Gastroesophageal sphincter (tissue), 4 donors: Measurements from ENCODE around the gene GAL3ST1. TPM values are rescaled to one million over a fixed set of nuclear protein-coding genes. Genes with fewer than 3 reads are reported as not detected.
"Not testable (repeated sequence)": the region's sequence is repeated elsewhere in the genome, so short reads cannot be mapped to it uniquely, and the experiment has no call there.

Experiments
- ATAC-seq: fragments of 150-250 bp; one replicate; pipeline ENCODE4 v1.9.1; 2016; ENCODE audit warnings: mild to moderate bottlenecking, moderate library complexity
- H3K27ac ChIP-seq, 4 donors: fragments of 200-600 bp; sonication (generic) in 3 of 4; 1 replicate in 3 of 4; 2 replicates in 1 of 4; pipeline ENCODE4 v1.5.1; 2016 to 2019
- H3K27me3 ChIP-seq: fragments of 200-600 bp; sonication (generic); one replicate; pipeline ENCODE4 v1.5.1; 2019
- H3K36me3 ChIP-seq, 2 donors: fragments of 200-600 bp; sonication (generic); one replicate each; pipeline ENCODE4 v1.5.1; 2019; ENCODE audit warnings: control low read depth in 1 of 2
- H3K4me1 ChIP-seq, 3 donors: fragments of 200-600 bp; sonication (generic); 1 replicate in 2 of 3; 2 replicates in 1 of 3; pipeline ENCODE4 v1.5.1; 2016 to 2019; ENCODE audit warnings: control low read depth in 2 of 3
- H3K4me3 ChIP-seq, 2 donors: fragments of 200-600 bp; sonication (generic); one replicate each; pipeline ENCODE4 v1.5.1; 2019; ENCODE audit warnings: mild to moderate bottlenecking in 1 of 2, moderate library complexity in 1 of 2
- H3K9me3 ChIP-seq, 3 donors: fragments of 200-600 bp; sonication (generic); one replicate each; pipeline ENCODE4 v1.5.1; 2017 to 2019; ENCODE audit warnings: control low read depth in 2 of 3
- EP300 ChIP-seq: sonication (generic); formaldehyde crosslinking; IDR thresholded peaks from one replicate; pipeline ENCODE4 v1.6.1; 2017; ENCODE audit warnings: antibody characterized with exemption, mild to moderate bottlenecking
- POLR2A ChIP-seq, 2 donors: fragments of 450-650 bp; IDR thresholded peaks; one replicate each; pipeline ENCODE4 v1.6.1; 2017; ENCODE audit warnings: antibody characterized with exemption in 2 of 2, mild to moderate bottlenecking in 2 of 2, moderate library complexity in 1 of 2
- POLR2AphosphoS5 ChIP-seq: sonication (generic); formaldehyde crosslinking; IDR thresholded peaks from one replicate; pipeline ENCODE4 v1.6.1; 2017; ENCODE audit warnings: antibody characterized with exemption
- WGBS, 2 donors: methylation state at CpG; one replicate each; pipeline ENCODE4 v1.1.5; 2018; ENCODE audit warnings: low coverage in 1 of 2; 5-methylcytosine and 5-hydroxymethylcytosine counted together
- total RNA-seq, 4 donors: library from RNA; depleted of rRNA; stranded (reverse); fragments of >200 nt; gene quantifications; one replicate each; pipeline ENCODE4 v1.1.0, GENCODE V29; 2016
- TF ChIP-seq, protein P1 (sequence below), 4 experiments: fragments of 200-600 bp in 2 of 4; fragments of 450-650 bp in 2 of 4; sonication (generic) in 1 of 4; IDR thresholded peaks; one replicate each; pipeline ENCODE4 v1.5.1; 2017 to 2019; ENCODE audit warnings: antibody characterized with exemption in 4 of 4, mild to moderate bottlenecking in 2 of 4, moderate library complexity in 2 of 4

Gene GAL3ST1
- total RNA-seq, 4 donors from 2014 or later = 0.54 to 3.0 (median 3.0) TPM

DNA sequence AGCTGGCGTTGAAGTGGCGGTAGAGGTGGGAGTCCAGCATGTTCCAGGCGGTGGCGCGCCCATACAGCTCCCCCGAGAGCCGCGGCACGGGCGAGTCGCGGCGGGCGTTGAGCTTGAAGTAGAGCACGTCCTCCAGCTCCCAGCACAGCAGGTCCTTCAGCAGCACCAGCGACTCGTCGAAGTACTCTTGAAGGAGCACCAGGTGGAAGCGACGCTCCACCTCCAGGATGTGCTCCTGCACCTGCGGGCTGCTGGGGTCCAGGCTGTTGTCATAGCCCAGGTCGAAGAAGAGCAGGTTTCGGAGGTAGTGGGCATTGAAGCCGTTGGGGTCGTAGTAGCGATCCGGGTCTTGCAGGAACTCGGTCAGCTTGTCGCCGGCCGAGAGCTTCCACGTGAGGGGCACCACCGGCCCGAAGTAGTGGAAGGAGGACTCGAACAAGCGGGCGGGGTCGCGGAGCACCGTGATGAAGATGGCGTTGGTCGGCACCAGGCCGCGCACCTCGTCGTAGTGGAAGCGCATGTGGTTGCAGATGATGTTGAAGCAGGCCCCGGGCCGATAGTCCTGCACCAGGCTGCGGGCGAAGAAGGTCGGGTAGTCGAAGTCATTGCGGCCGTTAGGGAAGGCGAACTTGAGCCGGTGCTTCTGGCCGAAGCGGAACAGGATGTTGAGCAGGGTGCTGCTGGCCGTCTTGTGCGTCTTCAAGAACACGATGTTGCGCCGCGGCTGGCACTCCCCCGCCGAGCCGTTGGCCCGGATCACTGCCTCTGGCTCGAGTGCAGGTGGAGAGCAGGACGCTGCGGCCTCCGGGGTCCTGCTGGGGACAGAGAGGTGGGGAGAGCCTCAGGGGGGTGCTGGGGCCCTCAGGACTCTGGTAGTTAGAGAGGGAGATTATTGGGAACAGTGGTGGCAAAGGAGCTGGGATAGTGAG lies 18.9 kb downstream of the GAL3ST1 start:
- peaks cover 0 to 11% of the 10 kb centered on the region in 2 donors for H3K36me3 ChIP-seq
- H3K27me3 ChIP-seq = no peaks in the 10 kb centered on the region
- H3K9me3 ChIP-seq = no peaks in the 10 kb centered on the region
- no peak overlapping the region for H3K27ac ChIP-seq
- no peaks in the 10 kb centered on the region for H3K4me1 ChIP-seq
- WGBS, 2 donors = 96% methylated on average over 30 of the region's 73 CpGs; no CpG with 5 or more reads in 1 of the 2 donors
- TF ChIP-seq POLR2A (IDR thresholded peaks at IDR 0.05) = no peak
- TF ChIP-seq, protein P1, sequence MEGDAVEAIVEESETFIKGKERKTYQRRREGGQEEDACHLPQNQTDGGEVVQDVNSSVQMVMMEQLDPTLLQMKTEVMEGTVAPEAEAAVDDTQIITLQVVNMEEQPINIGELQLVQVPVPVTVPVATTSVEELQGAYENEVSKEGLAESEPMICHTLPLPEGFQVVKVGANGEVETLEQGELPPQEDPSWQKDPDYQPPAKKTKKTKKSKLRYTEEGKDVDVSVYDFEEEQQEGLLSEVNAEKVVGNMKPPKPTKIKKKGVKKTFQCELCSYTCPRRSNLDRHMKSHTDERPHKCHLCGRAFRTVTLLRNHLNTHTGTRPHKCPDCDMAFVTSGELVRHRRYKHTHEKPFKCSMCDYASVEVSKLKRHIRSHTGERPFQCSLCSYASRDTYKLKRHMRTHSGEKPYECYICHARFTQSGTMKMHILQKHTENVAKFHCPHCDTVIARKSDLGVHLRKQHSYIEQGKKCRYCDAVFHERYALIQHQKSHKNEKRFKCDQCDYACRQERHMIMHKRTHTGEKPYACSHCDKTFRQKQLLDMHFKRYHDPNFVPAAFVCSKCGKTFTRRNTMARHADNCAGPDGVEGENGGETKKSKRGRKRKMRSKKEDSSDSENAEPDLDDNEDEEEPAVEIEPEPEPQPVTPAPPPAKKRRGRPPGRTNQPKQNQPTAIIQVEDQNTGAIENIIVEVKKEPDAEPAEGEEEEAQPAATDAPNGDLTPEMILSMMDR (IDR thresholded peaks at IDR 0.05) = no peak
- no peak for TF ChIP-seq EP300
- no peak for TF ChIP-seq POLR2AphosphoS5
- no peak for ATAC-seq
- H3K4me3 ChIP-seq = no peak overlapping the region

DNA sequence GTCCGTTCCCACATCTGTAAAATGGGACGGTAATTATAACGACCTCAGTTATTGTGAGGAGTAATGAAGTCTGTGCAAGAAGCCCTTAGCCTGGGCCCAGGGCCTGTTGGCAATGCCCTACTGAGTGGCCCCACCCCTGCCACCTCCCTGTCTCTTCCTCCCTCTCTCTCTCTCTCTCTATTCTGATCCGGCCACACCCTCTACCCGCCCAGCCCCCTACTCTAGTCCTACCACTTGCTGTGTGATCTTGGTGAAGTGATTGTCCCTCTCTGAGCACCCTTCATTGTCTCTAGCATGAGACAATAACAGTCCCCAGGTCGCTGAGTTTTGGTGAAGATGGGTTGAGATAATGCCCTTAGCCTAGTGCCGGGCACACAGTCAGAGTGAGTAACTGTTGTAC lies 20.5 kb downstream of the GAL3ST1 start:
- H3K4me1 ChIP-seq = no peaks in the 10 kb centered on the region
- no peak for ATAC-seq
- H3K27ac ChIP-seq = no peak overlapping the region
- TF ChIP-seq EP300 = no peak
- no peak for TF ChIP-seq POLR2A (IDR thresholded peaks at IDR 0.05)
- TF ChIP-seq, protein P1 (IDR thresholded peaks at IDR 0.05) = no peak
- no peak overlapping the region for H3K4me3 ChIP-seq
- 29 to 65% methylated on average over 2 to 6 of the region's 7 CpGs for WGBS, 2 donors
- H3K36me3 ChIP-seq = peaks cover 0 to 11% of the 10 kb centered on the region in 2 donors
- H3K9me3 ChIP-seq = no peaks in the 10 kb centered on the region
- H3K27me3 ChIP-seq = no peaks in the 10 kb centered on the region

- H3K27me3 ChIP-seq = peaks cover under 1% of the 10 kb centered on the region
- WGBS, 2 donors = 67 to 83% methylated on average over 1 of the region's 1 CpG
- no peak overlapping the region for H3K4me3 ChIP-seq
- H3K36me3 ChIP-seq = peaks cover 0 to 11% of the 10 kb centered on the region in 2 donors
- no peaks in the 10 kb centered on the region for H3K4me1 ChIP-seq
- no peak for ATAC-seq
- TF ChIP-seq, protein P1 (IDR thresholded peaks at IDR 0.05) = no peak
- no peaks in the 10 kb centered on the region for H3K9me3 ChIP-seq
- no peak overlapping the region for H3K27ac ChIP-seq
These were observed 21.7 kb downstream of the GAL3ST1 start for GRCh38 chr22:30552719-30553118.

DNA sequence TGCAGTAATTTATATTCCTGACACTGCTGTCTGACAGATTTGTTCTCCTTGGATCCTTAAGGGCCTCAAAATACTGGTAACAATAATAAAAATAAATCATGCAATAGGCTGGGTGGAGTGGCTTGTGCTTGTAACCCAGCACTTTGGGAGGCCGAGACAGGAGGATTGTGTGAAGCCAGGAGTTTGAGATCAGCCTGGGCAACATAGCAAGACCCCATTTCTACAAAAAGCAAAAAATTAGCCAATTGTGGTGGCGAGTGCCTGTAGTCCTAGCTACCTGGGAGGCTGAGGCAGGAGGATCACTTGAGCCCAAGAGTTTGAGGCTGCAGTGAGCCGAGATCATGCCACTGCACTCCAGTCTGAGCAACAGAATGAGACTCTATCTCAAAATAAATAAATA lies 22.7 kb downstream of the GAL3ST1 start:
- WGBS, 2 donors = 82 to 100% methylated on average over 3 of the region's 3 CpGs

GRCh38 chr22:30547188-30547587 lies 27.3 kb downstream of the GAL3ST1 start:
- Histone ChIP-seq H3K36me3 (no peaks in the 10 kb centered on the region), H3K27me3 (peaks cover 52% of the 10 kb centered on the region), H3K9me3 (no peaks in the 10 kb centered on the region), H3K4me1 (peaks cover 0 to 8% (median under 1%) of the 10 kb centered on the region in 3 donors), H3K27ac (no peak overlapping the region), H3K4me3 (no peak overlapping the region)
- TF ChIP-seq, protein P1 (IDR thresholded peaks at IDR 0.05) = no peak
- TF ChIP-seq POLR2A (IDR thresholded peaks at IDR 0.05) (no peak), POLR2AphosphoS5 (no peak), EP300 (no peak)
- no peak for ATAC-seq
- WGBS, 2 donors = 89 to 92% methylated on average over 4 of the region's 4 CpGs

More for the DNA sequence above, 22.7 kb downstream of the GAL3ST1 start:
- H3K4me1 ChIP-seq, H3K9me3 ChIP-seq, H3K27ac ChIP-seq, H3K27me3 ChIP-seq, ATAC-seq, H3K4me3 ChIP-seq: not testable (repeated sequence)
- H3K36me3 ChIP-seq = peaks cover 0 to 11% of the 10 kb centered on the region in 2 donors
